HEK293T (cell line): ENCODE measurements around the gene TMCO2.

Experiments
- CTCF ChIA-PET: fragments of 350-600 bp; formaldehyde crosslinking; extraction: SDS; loops from one replicate; lab custom pipeline; 2021; ENCODE audit warnings: antibody characterized with exemption, inconsistent platforms; lab: Yijun Ruan, JAX
- POLR2A ChIA-PET: fragments of 350-600 bp; formaldehyde crosslinking; extraction: SDS; loops from one replicate; lab custom pipeline; 2020; ENCODE audit warnings: antibody characterized with exemption, inconsistent platforms; lab: Yijun Ruan, JAX
- DNase-seq: peaks from one replicate; pipeline ENCODE4 v3.0.0; 2012; ENCODE audit warnings: mixed read lengths; ENCODE audit errors: extremely low spot score
- ARNT ChIP-seq: fragments of 450-650 bp; IDR thresholded peaks from 2 replicates; pipeline ENCODE4 v1.6.1; 2017; ENCODE audit warnings: mild to moderate bottlenecking
- BHLHE40 ChIP-seq: fragments of 450-650 bp; IDR thresholded peaks from 2 replicates; pipeline ENCODE4 v1.6.1; 2016; ENCODE audit warnings: mild to moderate bottlenecking, moderate library complexity, borderline replicate concordance
- CTBP1 ChIP-seq: fragments of 450-650 bp; IDR thresholded peaks from 2 replicates; pipeline ENCODE4 v1.6.1; 2016; ENCODE audit warnings: borderline replicate concordance
- ELF4 ChIP-seq: fragments of 450-650 bp; IDR thresholded peaks from 2 replicates; pipeline ENCODE4 v1.6.1; 2017; ENCODE audit warnings: antibody characterized with exemption
- FOXA1 ChIP-seq: fragments of 450-650 bp; IDR thresholded peaks from 2 replicates; pipeline ENCODE4 v1.6.1; 2016; ENCODE audit warnings: mild to moderate bottlenecking
- FOXK2 ChIP-seq: fragments of 450-650 bp; IDR thresholded peaks from 2 replicates; pipeline ENCODE4 v1.6.1; 2016; ENCODE audit warnings: mild to moderate bottlenecking
- FOXM1 ChIP-seq: fragments of 450-650 bp; IDR thresholded peaks from 2 replicates; pipeline ENCODE4 v1.6.1; 2017; ENCODE audit warnings: mild to moderate bottlenecking, borderline replicate concordance
- HDGF ChIP-seq: fragments of 450-650 bp; IDR thresholded peaks from 2 replicates; pipeline ENCODE4 v1.6.1; 2017; ENCODE audit warnings: antibody characterized with exemption, borderline replicate concordance
- L3MBTL2 ChIP-seq: fragments of 450-650 bp; conservative IDR thresholded peaks from 2 replicates; pipeline ENCODE4 v1.6.1; 2016; ENCODE audit warnings: mild to moderate bottlenecking
- LEF1 ChIP-seq: fragments of 450-650 bp; IDR thresholded peaks from 2 replicates; pipeline ENCODE4 v1.6.1; 2017; ENCODE audit warnings: mild to moderate bottlenecking, borderline replicate concordance
- NFRKB ChIP-seq: fragments of 450-650 bp; IDR thresholded peaks from 2 replicates; pipeline ENCODE4 v1.6.1; 2016; ENCODE audit warnings: mild to moderate bottlenecking, moderate library complexity
- PKNOX1 ChIP-seq: fragments of 450-650 bp; IDR thresholded peaks from 2 replicates; pipeline ENCODE4 v1.6.1; 2016
- SP1 ChIP-seq: fragments of 450-650 bp; IDR thresholded peaks from 2 replicates; pipeline ENCODE4 v1.6.1; 2017
- SUZ12 ChIP-seq: fragments of 450-650 bp; IDR thresholded peaks from 2 replicates; pipeline ENCODE4 v1.6.1; 2016; ENCODE audit warnings: mild to moderate bottlenecking
- TARDBP ChIP-seq: fragments of 450-650 bp; IDR thresholded peaks from 2 replicates; pipeline ENCODE4 v1.6.1; 2016
- ZNF384 ChIP-seq: fragments of 450-650 bp; IDR thresholded peaks from 2 replicates; pipeline ENCODE4 v1.6.1; 2016

TMCO2 gene

GRCh38 chr1:40221977-40222772 lies 25.6 kb upstream of the TMCO2 start:
- ChIA-PET POLR2A (no interaction called here), CTCF (no interaction called here)
- DNase-seq: no peak
- TF ChIP-seq SUZ12 (no peak), ARNT (no peak), LEF1 (no peak), PKNOX1 (no peak), BHLHE40 (no peak), CTBP1 (no peak), SP1 (no peak), FOXK2 (no peak), NFRKB (no peak), ZNF384 (no peak), FOXA1 (no peak), L3MBTL2 (no peak), ELF4 (no peak), TARDBP (no peak), HDGF (no peak), FOXM1 (no peak)

GRCh38 chr1:40224040-40224439 lies 23.7 kb upstream of the TMCO2 start:
- POLR2A ChIA-PET: no interaction called here
- no peak for TF ChIP-seq ARNT
- CTCF ChIA-PET: interaction anchor here (0.9 kb wide), 1 partner anchor 80 kb away, joined by 3 read pairs; no protein-coding TSS in a partner anchor
- no peak for DNase-seq

- CTCF ChIA-PET: no interaction called here
Measured at GRCh38 chr1:40226192-40226591, 21.5 kb upstream of the TMCO2 start.

GRCh38 chr1:40232444-40232843 lies 15.3 kb upstream of the TMCO2 start:
- POLR2A ChIA-PET: no interaction called here
- CTCF ChIA-PET: no interaction called here
- DNase-seq: no peak
- no peak for TF ChIP-seq ELF4
- no peak for TF ChIP-seq FOXK2
- TF ChIP-seq SP1: no peak
- TF ChIP-seq CTBP1: no peak
- TF ChIP-seq NFRKB: no peak
- TF ChIP-seq HDGF: no peak
- no peak for TF ChIP-seq TARDBP
- TF ChIP-seq FOXM1: no peak
- no peak for TF ChIP-seq L3MBTL2
- no peak for TF ChIP-seq LEF1
- no peak for TF ChIP-seq BHLHE40
- TF ChIP-seq SUZ12: no peak
- TF ChIP-seq ARNT: no peak
- TF ChIP-seq ZNF384: no peak
- no peak for TF ChIP-seq PKNOX1
- TF ChIP-seq FOXA1: no peak

More at GRCh38 chr1:40226192-40226591, 21.5 kb upstream of the TMCO2 start:
- TF ChIP-seq BHLHE40: no peak
- TF ChIP-seq FOXM1: no peak
- no peak for TF ChIP-seq PKNOX1
- TF ChIP-seq ELF4: no peak
- no peak for TF ChIP-seq CTBP1
- no peak for TF ChIP-seq SUZ12
- no peak for TF ChIP-seq TARDBP
- no peak for TF ChIP-seq ZNF384
- TF ChIP-seq ARNT: no peak
- TF ChIP-seq LEF1: no peak
- TF ChIP-seq FOXK2: no peak
- TF ChIP-seq FOXA1: no peak
- TF ChIP-seq HDGF: no peak
- no peak for TF ChIP-seq NFRKB
- no peak for TF ChIP-seq SP1
- no peak for TF ChIP-seq L3MBTL2
- no peak for DNase-seq
- POLR2A ChIA-PET: no interaction called here

GRCh38 chr1:40239626-40240025 lies 8.1 kb upstream of the TMCO2 start:
- CTCF ChIA-PET: no interaction called here

More at GRCh38 chr1:40239626-40240025, 8.1 kb upstream of the TMCO2 start:
- TF ChIP-seq FOXM1 (no peak), BHLHE40 (no peak), ELF4 (no peak), PKNOX1 (no peak), ZNF384 (no peak), SUZ12 (no peak), HDGF (no peak), FOXA1 (no peak), LEF1 (no peak), TARDBP (no peak), SP1 (no peak), CTBP1 (no peak), ARNT (no peak), NFRKB (no peak), FOXK2 (no peak), L3MBTL2 (no peak)
- no peak for DNase-seq
- POLR2A ChIA-PET: interaction anchor here (1.1 to 2.8 kb wide), 2 partner anchors 18 to 210 kb away, joined by 3 to 8 read pairs; partner anchors contain the start of genes ZFP69B and ZMPSTE24
